Hematopoietic multipotent progenitor cell treated with erythropoietin and hydrocortisone succinate and interleukin-3 and kit ligand, for 15 days (in vitro differentiated cells): Measurements from ENCODE around the gene USP28.
"Not testable (repeated sequence)": the region's sequence is repeated elsewhere in the genome, so short reads cannot be mapped to it uniquely, and the experiment has no call there.

Experiments
- DNase-seq: peaks from one replicate; pipeline ENCODE4 v3.0.0-alpha.2; 2015; ENCODE audit warnings: low spot score

USP28 gene

GRCh38 chr11:113773416-113774173, 101.8 kb downstream of the USP28 start, which contains the start of gene ZW10:
Gene ZW10 (minus strand): TSS chr11:113773692. CDS start chr11:113773666, 26 bp downstream.
- peak; percentile 96 for DNase-seq

DNA sequence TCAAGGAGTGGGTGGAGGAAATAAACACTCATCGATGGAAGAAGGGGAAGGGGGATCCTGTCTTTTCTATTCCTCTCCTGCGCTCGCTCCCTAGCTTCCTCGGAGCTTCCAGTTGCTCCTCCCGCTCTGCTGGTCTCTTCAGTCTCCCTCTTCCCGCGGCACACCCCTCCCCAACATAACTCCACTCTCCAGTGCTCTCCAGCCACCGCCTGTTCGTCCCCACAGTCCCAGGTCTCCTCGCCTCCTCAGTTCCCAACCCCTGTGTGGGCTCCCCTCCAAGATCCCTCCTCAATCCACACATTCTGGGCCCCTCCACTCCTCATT, 102.3 kb downstream of the USP28 start:
- no peak for DNase-seq

DNA sequence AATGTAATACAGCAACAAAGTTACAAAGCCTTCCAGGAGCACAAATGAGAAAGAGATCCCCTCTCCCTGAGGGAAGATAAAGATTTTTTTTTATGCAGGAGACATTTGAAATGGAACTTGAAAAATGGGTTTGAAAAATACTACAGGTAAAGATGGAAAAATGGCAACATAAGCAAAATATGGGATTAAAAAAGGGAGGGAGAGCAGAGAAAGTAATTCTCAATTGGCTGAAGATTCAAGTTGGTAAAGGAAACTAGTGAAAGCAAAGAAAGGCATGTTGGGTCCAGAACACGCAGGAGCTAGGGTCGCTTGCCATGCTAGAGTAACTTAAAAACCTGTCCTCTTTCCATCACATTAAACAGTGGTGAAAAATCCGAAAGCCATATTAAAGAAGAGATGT, 103.4 kb downstream of the USP28 start:
- no peak for DNase-seq

GRCh38 chr11:113764527-113765219, 110.7 kb downstream of the USP28 start:
- DNase-seq, result no peak

GRCh38 chr11:113763040-113763439, 112.3 kb downstream of the USP28 start:
- not testable (repeated sequence) for DNase-seq

DNA sequence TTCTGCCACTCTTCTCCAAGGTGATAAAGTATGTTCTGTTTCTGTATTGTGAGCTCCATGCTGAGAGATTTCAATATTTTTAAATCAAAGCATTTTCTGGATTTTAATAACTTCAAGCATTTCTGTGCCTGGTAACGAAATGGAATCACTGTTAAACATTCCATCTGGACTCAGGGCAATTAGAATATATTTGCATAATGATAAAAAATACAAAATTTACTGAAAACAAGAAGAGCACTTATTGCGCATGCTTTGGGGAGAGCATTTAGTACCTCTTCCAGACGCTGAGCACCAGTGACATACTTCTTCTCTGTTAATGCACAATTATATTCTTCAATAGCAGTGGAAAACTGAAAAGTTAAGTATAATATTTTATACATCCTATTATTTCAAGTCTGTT, 115.1 kb downstream of the USP28 start:
- no peak for DNase-seq

- no peak for DNase-seq
These were observed 122.4 kb downstream of the USP28 start for GRCh38 chr11:113752932-113753331.
